K562 (cell line): ENCODE results near the gene KDM2A. TPM values are rescaled to one million over a fixed set of nuclear protein-coding genes. Genes with fewer than 3 reads are reported as not detected.

Experiments used
- CBX1 ChIP-seq: sonication (generic); IDR thresholded peaks from 2 replicates; pipeline ENCODE4 v1.6.1; 2016; ENCODE audit warnings: antibody characterized with exemption, low read depth, mild to moderate bottlenecking
- CCNT2 ChIP-seq: IDR thresholded peaks from 2 replicates; pipeline ENCODE4 v1.6.1; 2011; ENCODE audit warnings: borderline replicate concordance, low read depth, mild to moderate bottlenecking, moderate library complexity, mixed read lengths, low read length; ENCODE audit not compliant: insufficient read length; ENCODE audit errors: extremely low read depth
- NCOA2 ChIP-seq, 2 experiments: fragments of 450-650 bp; IDR thresholded peaks; 2 replicates each; pipeline ENCODE4 v1.6.1; 2018; ENCODE audit warnings: mild to moderate bottlenecking in 2 of 2, moderate library complexity in 1 of 2; ENCODE audit not compliant: partially characterized antibody in 2 of 2
- NR2C2 ChIP-seq, 2 experiments: fragments of 200-800 bp in 1 of 2; sonication (Bioruptor generic) in 1 of 2; sonication (generic) in 1 of 2; formaldehyde crosslinking in 1 of 2; IDR thresholded peaks; 2 replicates each; pipeline versions ENCODE4 v1.6.1 to v1.8.0; 2016 to 2022; ENCODE audit warnings: mild to moderate bottlenecking in 1 of 2, missing compliant biosample characterization in 1 of 2, missing genetic modification characterization in 1 of 2, missing genetic modification reagents in 1 of 2
- POU5F1 ChIP-seq: fragments of 150-350 bp; IDR thresholded peaks from 2 replicates; pipeline ENCODE4 v1.6.1; 2014; ENCODE audit warnings: borderline replicate concordance, low read length, low read depth, mild to moderate bottlenecking; ENCODE audit not compliant: partially characterized antibody
- RBM17 ChIP-seq: fragments of 200-400 bp; formaldehyde crosslinking; IDR thresholded peaks from 2 replicates; pipeline ENCODE4 v1.6.1; 2017; ENCODE audit warnings: low read depth, mild to moderate bottlenecking, low read length, borderline replicate concordance
- RBM22 ChIP-seq: fragments of 200-400 bp; formaldehyde crosslinking; IDR thresholded peaks from 2 replicates; pipeline ENCODE4 v1.6.1; 2018; ENCODE audit warnings: low read length, low read depth; ENCODE audit not compliant: poor library complexity, severe bottlenecking
- SIN3A ChIP-seq, 2 experiments: fragments of 150-350 bp in 1 of 2; IDR thresholded peaks; 2 replicates each; pipeline ENCODE4 v1.6.1; 2011 to 2016; ENCODE audit warnings: borderline replicate concordance in 2 of 2, low read depth in 2 of 2, low read length in 2 of 2, mild to moderate bottlenecking in 2 of 2, moderate library complexity in 2 of 2; ENCODE audit not compliant: control insufficient read depth in 1 of 2
- STAG1 ChIP-seq: sonication (generic); formaldehyde crosslinking; IDR thresholded peaks from 2 replicates; pipeline ENCODE4 v1.5.0; 2020; ENCODE audit warnings: missing genetic modification reagents, borderline replicate concordance
- TOE1 ChIP-seq, 2 experiments: fragments of 450-650 bp in 1 of 2; sonication (generic) in 1 of 2; formaldehyde crosslinking in 1 of 2; IDR thresholded peaks; 2 replicates each; pipeline versions ENCODE4 v1.7.1 to v1.8.0; 2016 to 2022; ENCODE audit warnings: borderline replicate concordance in 2 of 2, mild to moderate bottlenecking in 2 of 2, antibody characterized with exemption in 1 of 2, inconsistent platforms in 1 of 2, low read depth in 1 of 2, missing genetic modification reagents in 1 of 2, moderate library complexity in 1 of 2
- ZNF23 ChIP-seq: fragments of 250-450 bp; sonication (Bioruptor Pico); IDR thresholded peaks from 2 replicates; pipeline ENCODE4 v1.4.0; 2020; ENCODE audit warnings: mild to moderate bottlenecking
- ZNF408 ChIP-seq: fragments of 250-450 bp; sonication (Bioruptor Pico); IDR thresholded peaks from 2 replicates; pipeline ENCODE4 v1.4.0; 2020; ENCODE audit warnings: low read depth, mild to moderate bottlenecking, moderate library complexity
- polyA plus RNA-seq, 8 experiments: library from polyadenylated mRNA; depleted of rRNA in 4 of 8; stranded (reverse) in 5 of 8; unstranded in 3 of 8; fragments of >200 nt; fragmentation: Nextera tagmentation in 2 of 8; fragmentation: Illumina TruSeq in 1 of 8; extraction: Ambion mirVana in 2 of 8; extraction: Trizol in 1 of 8; gene quantifications; 2 replicates each; pipeline versions ENCODE4 v1.2.1 to v1.2.3, GENCODE V29; 2011 to 2014; ENCODE audit warnings: inconsistent platforms in 1 of 8, missing spikeins in 1 of 8
- total RNA-seq, 7 experiments: library from RNA; depleted of rRNA in 6 of 7; stranded (reverse); fragments of >200 nt in 6 of 7; fragmentation: Illumina TruSeq in 2 of 7; extraction: Trizol in 2 of 7; gene quantifications; 2 replicates each; pipeline versions ENCODE4 v1.2.1 to v1.2.3, GENCODE V29; 2011 to 2021; ENCODE audit warnings: low replicate concordance in 1 of 7
- TF ChIP-seq, protein P1 (sequence below): IDR thresholded peaks from 2 replicates; pipeline ENCODE4 v1.6.1; 2011; ENCODE audit warnings: borderline replicate concordance, low read depth, mild to moderate bottlenecking, moderate library complexity, low read length; ENCODE audit not compliant: insufficient read depth, poor library complexity, severe bottlenecking
- TF ChIP-seq, protein P2 (sequence below): fragments of 450-650 bp; formaldehyde crosslinking; IDR thresholded peaks from 2 replicates; pipeline ENCODE4 v1.4.0; 2020; ENCODE audit warnings: mild to moderate bottlenecking, moderate library complexity
- TF ChIP-seq, protein P3 (sequence below), 3 experiments: IDR thresholded peaks in 2 of 3; conservative IDR thresholded peaks in 1 of 3; 2 replicates each; pipeline ENCODE4 v1.5.1; 2011 to 2012; ENCODE audit warnings: low read length in 3 of 3, mild to moderate bottlenecking in 3 of 3, control low read depth in 2 of 3, improper control_type of control experiment in 1 of 3, inconsistent platforms in 1 of 3, low read depth in 1 of 3, mixed read lengths in 1 of 3, moderate library complexity in 1 of 3; ENCODE audit not compliant: insufficient read depth in 2 of 3
- TF ChIP-seq, protein P4 (sequence below): fragments of 250-450 bp; sonication (Bioruptor Pico); IDR thresholded peaks from 2 replicates; pipeline ENCODE4 v1.4.0; 2020; ENCODE audit warnings: mild to moderate bottlenecking, moderate library complexity

KDM2A gene
- total and polyA plus RNA-seq, 9 of the 15 experiments (the other 6 are each of a cell fraction or from before 2014, with no cell fraction given) = 5.0 to 39.3 (median 21.3) TPM

DNA sequence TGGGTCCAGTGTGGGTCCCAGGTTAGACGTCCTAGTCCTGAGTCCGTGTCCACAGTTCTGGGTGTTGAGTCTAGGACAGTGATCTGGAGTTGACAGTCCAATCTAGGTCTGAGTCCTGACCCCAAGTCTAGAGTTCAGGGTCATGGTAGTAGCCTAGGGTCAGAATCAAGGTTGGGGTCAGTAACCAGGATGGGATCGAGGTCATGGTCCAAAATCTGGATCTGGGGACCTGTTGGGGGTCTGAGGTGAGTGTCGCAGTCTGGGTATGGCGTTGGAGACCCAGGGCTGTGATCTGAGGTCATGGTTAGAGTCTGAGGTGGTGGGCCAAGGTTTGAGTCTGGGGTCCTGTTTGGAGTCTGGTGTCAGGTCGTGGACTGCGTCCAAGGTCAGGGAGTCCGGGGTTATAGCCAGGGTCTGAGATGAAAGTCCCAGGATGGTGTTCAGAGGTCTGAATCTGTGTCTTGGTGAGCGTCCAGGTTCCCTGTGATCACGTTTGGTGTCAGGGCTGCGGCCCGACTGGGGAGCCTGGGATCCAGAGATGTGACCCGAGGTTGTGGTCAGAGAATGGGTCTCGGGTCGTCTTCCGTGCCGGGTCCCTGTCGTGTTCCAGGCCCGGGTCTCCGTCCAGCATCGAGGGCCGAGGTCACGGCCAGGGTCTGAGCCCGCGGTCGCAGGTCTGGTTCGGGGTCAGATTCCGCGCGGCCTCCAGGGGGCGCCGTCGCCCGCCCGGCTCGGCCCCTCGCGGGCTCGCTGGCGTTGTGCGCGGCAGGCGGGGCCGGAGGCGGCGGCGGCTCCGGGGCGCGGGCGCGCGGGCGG, 146.8 kb downstream of the KDM2A start (continued):
- TF ChIP-seq, protein P1, sequence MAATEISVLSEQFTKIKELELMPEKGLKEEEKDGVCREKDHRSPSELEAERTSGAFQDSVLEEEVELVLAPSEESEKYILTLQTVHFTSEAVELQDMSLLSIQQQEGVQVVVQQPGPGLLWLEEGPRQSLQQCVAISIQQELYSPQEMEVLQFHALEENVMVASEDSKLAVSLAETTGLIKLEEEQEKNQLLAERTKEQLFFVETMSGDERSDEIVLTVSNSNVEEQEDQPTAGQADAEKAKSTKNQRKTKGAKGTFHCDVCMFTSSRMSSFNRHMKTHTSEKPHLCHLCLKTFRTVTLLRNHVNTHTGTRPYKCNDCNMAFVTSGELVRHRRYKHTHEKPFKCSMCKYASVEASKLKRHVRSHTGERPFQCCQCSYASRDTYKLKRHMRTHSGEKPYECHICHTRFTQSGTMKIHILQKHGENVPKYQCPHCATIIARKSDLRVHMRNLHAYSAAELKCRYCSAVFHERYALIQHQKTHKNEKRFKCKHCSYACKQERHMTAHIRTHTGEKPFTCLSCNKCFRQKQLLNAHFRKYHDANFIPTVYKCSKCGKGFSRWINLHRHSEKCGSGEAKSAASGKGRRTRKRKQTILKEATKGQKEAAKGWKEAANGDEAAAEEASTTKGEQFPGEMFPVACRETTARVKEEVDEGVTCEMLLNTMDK = peak; percentile 74
- TF ChIP-seq RBM17 = no peak
- TF ChIP-seq CCNT2 = peak; percentile 14
- TF ChIP-seq ZNF408 (CRISPR knock-in tag) = no peak
- no peak for TF ChIP-seq RBM22
- no peak for TF ChIP-seq CBX1
- TF ChIP-seq NR2C2 (CRISPR knock-in tag; IDR thresholded peaks at IDR 0.05) = 0 out of 2 replicates have a peak, but pooled peaks have one; percentile 28
- peak; percentile 77 for TF ChIP-seq NR2C2 (tag; IDR thresholded peaks at IDR 0.05)
- TF ChIP-seq, protein P2, sequence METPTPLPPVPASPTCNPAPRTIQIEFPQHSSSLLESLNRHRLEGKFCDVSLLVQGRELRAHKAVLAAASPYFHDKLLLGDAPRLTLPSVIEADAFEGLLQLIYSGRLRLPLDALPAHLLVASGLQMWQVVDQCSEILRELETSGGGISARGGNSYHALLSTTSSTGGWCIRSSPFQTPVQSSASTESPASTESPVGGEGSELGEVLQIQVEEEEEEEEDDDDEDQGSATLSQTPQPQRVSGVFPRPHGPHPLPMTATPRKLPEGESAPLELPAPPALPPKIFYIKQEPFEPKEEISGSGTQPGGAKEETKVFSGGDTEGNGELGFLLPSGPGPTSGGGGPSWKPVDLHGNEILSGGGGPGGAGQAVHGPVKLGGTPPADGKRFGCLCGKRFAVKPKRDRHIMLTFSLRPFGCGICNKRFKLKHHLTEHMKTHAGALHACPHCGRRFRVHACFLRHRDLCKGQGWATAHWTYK = peak; percentile 51; the same call in 1 of the 2 replicates
- TF ChIP-seq STAG1 (CRISPR knock-in tag) = peak; percentile 30; the same call in 1 of the 2 replicates
- TF ChIP-seq, protein P3, sequence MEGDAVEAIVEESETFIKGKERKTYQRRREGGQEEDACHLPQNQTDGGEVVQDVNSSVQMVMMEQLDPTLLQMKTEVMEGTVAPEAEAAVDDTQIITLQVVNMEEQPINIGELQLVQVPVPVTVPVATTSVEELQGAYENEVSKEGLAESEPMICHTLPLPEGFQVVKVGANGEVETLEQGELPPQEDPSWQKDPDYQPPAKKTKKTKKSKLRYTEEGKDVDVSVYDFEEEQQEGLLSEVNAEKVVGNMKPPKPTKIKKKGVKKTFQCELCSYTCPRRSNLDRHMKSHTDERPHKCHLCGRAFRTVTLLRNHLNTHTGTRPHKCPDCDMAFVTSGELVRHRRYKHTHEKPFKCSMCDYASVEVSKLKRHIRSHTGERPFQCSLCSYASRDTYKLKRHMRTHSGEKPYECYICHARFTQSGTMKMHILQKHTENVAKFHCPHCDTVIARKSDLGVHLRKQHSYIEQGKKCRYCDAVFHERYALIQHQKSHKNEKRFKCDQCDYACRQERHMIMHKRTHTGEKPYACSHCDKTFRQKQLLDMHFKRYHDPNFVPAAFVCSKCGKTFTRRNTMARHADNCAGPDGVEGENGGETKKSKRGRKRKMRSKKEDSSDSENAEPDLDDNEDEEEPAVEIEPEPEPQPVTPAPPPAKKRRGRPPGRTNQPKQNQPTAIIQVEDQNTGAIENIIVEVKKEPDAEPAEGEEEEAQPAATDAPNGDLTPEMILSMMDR (IDR thresholded peaks at IDR 0.05 in 2 of 3, conservative IDR thresholded peaks at IDR 0.05 in 1 of 3; ENCODE audit: insufficient read depth in 2 of 3, low read depth in 1 of 3, low read length in 3 of 3) = peak; percentile 69 to 88 (median 82)
- TF ChIP-seq ZNF23 (CRISPR knock-in tag) = no peak
- TF ChIP-seq POU5F1 = no peak
- TF ChIP-seq NCOA2 (IDR thresholded peaks at IDR 0.05; ENCODE audit: partially characterized antibody in 2 of 2) = no peak
- peak in 1 of 2 experiments; percentile 12; a peak in 1 of 4 replicates for TF ChIP-seq SIN3A (IDR thresholded peaks at IDR 0.05; ENCODE audit: borderline replicate concordance in 2 of 2, control insufficient read depth in 1 of 2, low read depth in 2 of 2, low read length in 2 of 2)
- TF ChIP-seq TOE1 (IDR thresholded peaks at IDR 0.05; ENCODE audit: borderline replicate concordance) = no peak
- no peak for TF ChIP-seq TOE1 (CRISPR knock-in tag; IDR thresholded peaks at IDR 0.05; ENCODE audit: borderline replicate concordance, low read depth)
- TF ChIP-seq, protein P4, sequence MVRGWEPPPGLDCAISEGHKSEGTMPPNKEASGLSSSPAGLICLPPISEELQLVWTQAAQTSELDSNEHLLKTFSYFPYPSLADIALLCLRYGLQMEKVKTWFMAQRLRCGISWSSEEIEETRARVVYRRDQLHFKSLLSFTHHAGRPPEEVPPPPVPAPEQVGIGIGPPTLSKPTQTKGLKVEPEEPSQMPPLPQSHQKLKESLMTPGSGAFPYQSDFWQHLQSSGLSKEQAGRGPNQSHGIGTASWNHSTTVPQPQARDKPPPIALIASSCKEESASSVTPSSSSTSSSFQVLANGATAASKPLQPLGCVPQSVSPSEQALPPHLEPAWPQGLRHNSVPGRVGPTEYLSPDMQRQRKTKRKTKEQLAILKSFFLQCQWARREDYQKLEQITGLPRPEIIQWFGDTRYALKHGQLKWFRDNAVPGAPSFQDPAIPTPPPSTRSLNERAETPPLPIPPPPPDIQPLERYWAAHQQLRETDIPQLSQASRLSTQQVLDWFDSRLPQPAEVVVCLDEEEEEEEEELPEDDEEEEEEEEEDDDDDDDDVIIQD = no peak
